ENCODE results near the gene TEAD4.
A peak's percentile ranks its signal among the peaks of the same experiment; 100 is the strongest.

Gene TEAD4

GRCh38 chr12:3069714-3070113 is 110.5 kb downstream of the TEAD4 start:
- H3K4me1 ChIP-seq (ENCODE audit: insufficient read depth, poor library complexity, severe bottlenecking), result peaks cover 4% of the 10 kb centered on the region
- no peak overlapping the region for H3K4me3 ChIP-seq (ENCODE audit: severe bottlenecking)
- no peaks in the 10 kb centered on the region for H3K27me3 ChIP-seq (ENCODE audit: insufficient read depth, poor library complexity, severe bottlenecking)
- DNase-seq (ENCODE audit: low spot score) (no peak), ATAC-seq (ENCODE audit: low read depth) (no peak)
- no peaks in the 10 kb centered on the region for H3K36me3 ChIP-seq (ENCODE audit: low read depth)
- H3K27ac ChIP-seq (ENCODE audit: poor library complexity, severe bottlenecking), result no peak overlapping the region
- H3K9me3 ChIP-seq (ENCODE audit: severe bottlenecking), result no peaks in the 10 kb centered on the region
- TF ChIP-seq CTCF (IDR thresholded peaks at IDR 0.05; ENCODE audit: poor library complexity, severe bottlenecking), result no peak

DNA sequence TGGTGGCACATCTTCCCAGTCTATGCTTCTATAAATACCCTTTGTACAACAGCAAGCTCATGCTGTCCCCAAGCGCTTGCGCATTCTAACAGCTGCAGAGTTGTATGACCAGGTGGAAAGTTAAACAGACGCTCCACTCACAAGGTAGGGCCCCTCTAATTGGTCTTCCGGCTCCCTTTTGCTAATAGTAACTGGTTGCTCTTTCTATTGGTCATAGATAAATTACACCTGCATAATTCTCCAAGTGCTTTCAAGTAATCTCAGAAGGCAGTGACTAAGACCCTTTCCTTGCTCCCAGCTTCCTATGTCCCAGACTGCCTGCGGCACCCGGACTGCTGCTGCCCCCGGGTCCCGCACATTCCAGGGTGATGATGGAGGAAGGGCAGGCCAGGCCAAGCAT is 111.9 kb downstream of the TEAD4 start:
- ATAC-seq (ENCODE audit: low read depth) (no peak), DNase-seq (ENCODE audit: low spot score) (no peak)
- Histone ChIP-seq H3K4me1 (ENCODE audit: insufficient read depth, poor library complexity, severe bottlenecking) (no peaks in the 10 kb centered on the region), H3K9me3 (ENCODE audit: severe bottlenecking) (no peaks in the 10 kb centered on the region), H3K27ac (ENCODE audit: poor library complexity, severe bottlenecking) (no peak overlapping the region), H3K36me3 (ENCODE audit: low read depth) (no peaks in the 10 kb centered on the region), H3K27me3 (ENCODE audit: insufficient read depth, poor library complexity, severe bottlenecking) (no peaks in the 10 kb centered on the region), H3K4me3 (ENCODE audit: severe bottlenecking) (no peak overlapping the region)
- TF ChIP-seq CTCF (IDR thresholded peaks at IDR 0.05; ENCODE audit: poor library complexity, severe bottlenecking), result no peak

GRCh38 chr12:3071710-3072109 is 112.5 kb downstream of the TEAD4 start:
- DNase-seq (ENCODE audit: low spot score), result no peak
- H3K27me3 ChIP-seq (ENCODE audit: insufficient read depth, poor library complexity, severe bottlenecking), result no peaks in the 10 kb centered on the region
- H3K36me3 ChIP-seq (ENCODE audit: low read depth), result no peaks in the 10 kb centered on the region
- ATAC-seq (ENCODE audit: low read depth), result no peak
- no peak overlapping the region for H3K4me3 ChIP-seq (ENCODE audit: severe bottlenecking)
- no peaks in the 10 kb centered on the region for H3K9me3 ChIP-seq (ENCODE audit: severe bottlenecking)
- no peaks in the 10 kb centered on the region for H3K4me1 ChIP-seq (ENCODE audit: insufficient read depth, poor library complexity, severe bottlenecking)
- no peak overlapping the region for H3K27ac ChIP-seq (ENCODE audit: poor library complexity, severe bottlenecking)
- TF ChIP-seq CTCF (IDR thresholded peaks at IDR 0.05; ENCODE audit: poor library complexity, severe bottlenecking), result no peak

DNA sequence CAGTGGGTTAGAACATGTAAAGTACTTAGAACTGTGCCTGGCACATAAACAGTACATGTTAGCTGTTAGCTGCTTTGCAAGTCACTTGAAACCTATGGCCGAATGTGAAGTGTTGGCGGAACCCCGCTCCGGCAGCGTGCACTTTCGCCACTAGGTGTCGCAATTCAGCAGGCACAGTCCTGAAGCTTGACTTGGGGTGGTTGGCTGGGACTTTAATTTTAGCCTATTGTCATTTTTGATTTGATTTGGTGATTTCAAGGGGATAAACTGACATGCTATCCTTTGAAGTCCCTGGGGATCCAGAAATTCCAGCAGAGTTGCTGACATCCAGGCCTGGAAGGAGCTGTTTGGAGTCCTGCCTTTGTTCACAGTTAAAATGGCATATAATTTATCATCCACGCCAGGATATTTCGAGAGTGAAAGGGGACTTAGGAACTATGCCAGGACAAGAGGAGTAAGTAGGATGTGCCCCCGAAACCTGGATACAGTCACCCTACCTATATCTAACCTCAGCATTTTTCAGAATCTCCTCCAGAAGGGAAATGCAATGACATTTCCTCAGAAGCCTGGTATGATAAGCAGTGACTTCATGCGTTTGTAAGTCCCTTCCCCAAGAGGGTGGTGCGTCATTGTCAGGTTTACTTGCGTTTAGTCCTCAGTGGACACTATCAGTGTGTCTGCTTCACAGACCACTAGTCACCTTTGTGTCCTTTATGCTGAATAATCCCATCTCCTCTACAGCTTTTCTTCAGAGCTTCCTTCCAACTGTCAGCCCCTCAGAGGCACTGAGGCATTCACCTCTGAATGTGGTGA is 114.4 kb downstream of the TEAD4 start:
- H3K36me3 ChIP-seq (ENCODE audit: low read depth), result no peaks in the 10 kb centered on the region
- peak; percentile 99 for TF ChIP-seq CTCF (IDR thresholded peaks at IDR 0.05; ENCODE audit: poor library complexity, severe bottlenecking)
- H3K27me3 ChIP-seq (ENCODE audit: insufficient read depth, poor library complexity, severe bottlenecking), result no peaks in the 10 kb centered on the region
- peak; percentile 50 for ATAC-seq (ENCODE audit: low read depth)
- H3K9me3 ChIP-seq (ENCODE audit: severe bottlenecking), result no peaks in the 10 kb centered on the region
- no peak overlapping the region for H3K4me3 ChIP-seq (ENCODE audit: severe bottlenecking)
- no peak for DNase-seq (ENCODE audit: low spot score)
- no peak overlapping the region for H3K27ac ChIP-seq (ENCODE audit: poor library complexity, severe bottlenecking)
- H3K4me1 ChIP-seq (ENCODE audit: insufficient read depth, poor library complexity, severe bottlenecking), result no peaks in the 10 kb centered on the region

DNA sequence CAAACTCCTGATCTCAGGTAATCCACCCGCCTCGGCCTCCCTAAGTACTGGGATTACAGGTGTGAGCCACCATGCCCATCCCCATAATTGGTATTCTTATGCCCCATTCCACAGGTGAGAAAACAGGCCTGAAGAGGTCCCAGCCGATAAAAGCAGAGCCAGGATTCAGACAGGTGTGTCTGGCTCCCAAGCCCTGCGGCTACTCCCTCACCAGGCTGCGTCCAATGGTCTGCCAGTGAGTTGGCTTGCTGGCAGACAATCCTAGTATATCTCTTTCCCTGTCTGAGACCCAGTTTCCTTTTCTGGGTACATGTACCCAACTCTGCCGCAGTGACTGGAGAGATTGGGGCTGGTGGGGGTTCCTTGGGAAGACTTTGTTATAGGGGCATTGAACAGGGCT is 116.1 kb downstream of the TEAD4 start:
- TF ChIP-seq CTCF (IDR thresholded peaks at IDR 0.05; ENCODE audit: poor library complexity, severe bottlenecking), result no peak
- H3K27ac ChIP-seq (ENCODE audit: poor library complexity, severe bottlenecking), result no peak overlapping the region
- H3K36me3 ChIP-seq (ENCODE audit: low read depth), result no peaks in the 10 kb centered on the region
- H3K4me1 ChIP-seq (ENCODE audit: insufficient read depth, poor library complexity, severe bottlenecking), result no peaks in the 10 kb centered on the region
- DNase-seq (ENCODE audit: low spot score) (no peak), ATAC-seq (ENCODE audit: low read depth) (no peak)
- no peaks in the 10 kb centered on the region for H3K9me3 ChIP-seq (ENCODE audit: severe bottlenecking)
- no peaks in the 10 kb centered on the region for H3K27me3 ChIP-seq (ENCODE audit: insufficient read depth, poor library complexity, severe bottlenecking)
- no peak overlapping the region for H3K4me3 ChIP-seq (ENCODE audit: severe bottlenecking)

Data from RWPE2 (cell line).